ENCODE data around the gene RPL32. TPM values are rescaled to one million over a fixed set of nuclear protein-coding genes. Genes with fewer than 3 reads are reported as not detected.

Gene RPL32
- total RNA-seq, 1 donor from 2014 or later: 1,479 TPM

- no peak for FAIRE-seq
- H3K4me2 ChIP-seq (ENCODE audit: low read length): no peak overlapping the region
- peaks cover 1% of the 10 kb centered on the region for H3K9me3 Mint-ChIP-seq (ENCODE audit: unreplicated experiment)
Observed at GRCh38 chr3:12878141-12878574, 36.8 kb upstream of the RPL32 start.

DNA sequence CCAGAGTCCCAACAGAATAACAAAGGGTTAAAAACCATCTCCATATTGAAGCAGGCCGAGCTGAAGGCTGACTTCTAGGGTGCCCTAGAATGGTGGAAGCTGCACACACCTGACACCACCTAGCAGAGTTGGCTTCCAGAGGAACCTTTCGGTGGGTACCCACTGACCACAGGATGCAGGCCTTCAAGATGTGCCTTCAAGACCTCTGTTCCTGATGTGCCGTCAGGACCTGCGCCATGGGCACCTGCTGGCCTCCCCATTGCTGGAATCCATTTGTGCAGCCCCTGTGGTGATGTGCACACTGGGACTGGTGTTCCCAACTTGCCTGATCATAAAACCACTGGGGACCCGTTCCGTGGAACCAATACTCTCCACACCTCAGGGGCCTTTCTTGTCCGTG, 35.7 kb upstream of the RPL32 start:
- Mint-ChIP-seq H3K9me3 (ENCODE audit: unreplicated experiment) (no peaks in the 10 kb centered on the region), H3K4me1 (ENCODE audit: low read depth, unreplicated experiment) (no peaks in the 10 kb centered on the region), H3K36me3 (ENCODE audit: low read depth, unreplicated experiment) (no peaks in the 10 kb centered on the region), H3K27ac (ENCODE audit: unreplicated experiment) (no peak overlapping the region), H3K4me3 (ENCODE audit: unreplicated experiment) (no peak overlapping the region), H3K27me3 (ENCODE audit: low read depth, unreplicated experiment) (peaks cover 56% of the 10 kb centered on the region)
- no peak for DNase-seq (ENCODE audit: low read depth)
- no peak overlapping the region for H2AFZ ChIP-seq (ENCODE audit: low read depth, low read length)
- H3K4me1 ChIP-seq (ENCODE audit: insufficient read depth, low read length): no peaks in the 10 kb centered on the region
- H4K20me1 ChIP-seq (ENCODE audit: insufficient read depth, low read length): no peaks in the 10 kb centered on the region
- H3K9me3 ChIP-seq (ENCODE audit: insufficient read depth, low read depth, low read length): no peaks in the 10 kb centered on the region
- no peak for FAIRE-seq
- no peak overlapping the region for H3K9ac ChIP-seq (ENCODE audit: low read length)
- peaks cover 2% of the 10 kb centered on the region for H3K27me3 ChIP-seq (ENCODE audit: insufficient read depth, low read length)
- no peak overlapping the region for H3K4me3 ChIP-seq (ENCODE audit: insufficient read depth, low read depth, low read length)
- H3K4me2 ChIP-seq (ENCODE audit: low read length): no peak overlapping the region
- H3K36me3 ChIP-seq (ENCODE audit: insufficient read depth, low read length): no peaks in the 10 kb centered on the region
- no peaks in the 10 kb centered on the region for H3K79me2 ChIP-seq (ENCODE audit: insufficient read depth, low read length)
- no peak overlapping the region for H3K27ac ChIP-seq (ENCODE audit: low read depth, low read length)
- no peak for TF ChIP-seq EZH2 (IDR thresholded peaks at IDR 0.05; ENCODE audit: insufficient read depth, low read length)
- TF ChIP-seq CTCF (IDR thresholded peaks at IDR 0.05; ENCODE audit: insufficient read depth, low read depth, low read length): no peak

More at GRCh38 chr3:12878141-12878574, 36.8 kb upstream of the RPL32 start:
- TF ChIP-seq EZH2 (IDR thresholded peaks at IDR 0.05; ENCODE audit: insufficient read depth, low read length) (no peak), CTCF (IDR thresholded peaks at IDR 0.05; ENCODE audit: insufficient read depth, low read depth, low read length) (no peak)
- H3K27me3 Mint-ChIP-seq (ENCODE audit: low read depth, unreplicated experiment): peaks cover 49% of the 10 kb centered on the region
- Histone ChIP-seq H3K27me3 (ENCODE audit: insufficient read depth, low read length) (no peaks in the 10 kb centered on the region), H3K9me3 (ENCODE audit: insufficient read depth, low read depth, low read length) (no peaks in the 10 kb centered on the region), H3K4me3 (ENCODE audit: insufficient read depth, low read depth, low read length) (no peak overlapping the region), H3K79me2 (ENCODE audit: insufficient read depth, low read length) (no peaks in the 10 kb centered on the region), H3K27ac (ENCODE audit: low read depth, low read length) (no peak overlapping the region), H4K20me1 (ENCODE audit: insufficient read depth, low read length) (no peaks in the 10 kb centered on the region), H3K9ac (ENCODE audit: low read length) (no peak overlapping the region), H3K4me1 (ENCODE audit: insufficient read depth, low read length) (no peaks in the 10 kb centered on the region), H2AFZ (ENCODE audit: low read depth, low read length) (no peak overlapping the region), H3K36me3 (ENCODE audit: insufficient read depth, low read length) (no peaks in the 10 kb centered on the region)
- no peaks in the 10 kb centered on the region for H3K36me3 Mint-ChIP-seq (ENCODE audit: low read depth, unreplicated experiment)
- no peak for DNase-seq (ENCODE audit: low read depth)
- H3K4me3 Mint-ChIP-seq (ENCODE audit: unreplicated experiment): no peak overlapping the region
- no peaks in the 10 kb centered on the region for H3K4me1 Mint-ChIP-seq (ENCODE audit: low read depth, unreplicated experiment)
- H3K27ac Mint-ChIP-seq (ENCODE audit: unreplicated experiment): no peak overlapping the region

All from astrocyte (in vitro differentiated cells and primary cell).